Measurements from ENCODE around the gene GGT6. TPM values are rescaled to one million over a fixed set of nuclear protein-coding genes. Genes with fewer than 3 reads are reported as not detected.

Gene GGT6
- total RNA-seq, 3 donors from 2014 or later, result 98.0 to 219 (median 189) TPM

GRCh38 chr17:4530799-4531730 is 29.3 kb downstream of the GGT6 start:
- H3K4me3 ChIP-seq, result no peak overlapping the region
- H3K9me3 ChIP-seq, result no peaks in the 10 kb centered on the region
- intact Hi-C loops (cut with DNase I, micrococcal nuclease), result no loop called here
- DNase-seq (no peak), ATAC-seq (no peak)
- no peaks in the 10 kb centered on the region for H3K36me3 ChIP-seq (ENCODE audit: low read depth)
- TF ChIP-seq CTCF (IDR thresholded peaks at IDR 0.05), result no peak
- H3K4me1 ChIP-seq (ENCODE audit: low read depth), result peaks cover 14% of the 10 kb centered on the region

GRCh38 chr17:4529533-4530152 is 30.7 kb downstream of the GGT6 start:
- no peaks in the 10 kb centered on the region for H3K36me3 ChIP-seq (ENCODE audit: low read depth)

GRCh38 chr17:4527566-4528125 is 32.7 kb downstream of the GGT6 start:
- H3K4me3 ChIP-seq, result no peak overlapping the region
- TF ChIP-seq CTCF (IDR thresholded peaks at IDR 0.05), result no peak
- H3K36me3 ChIP-seq (ENCODE audit: low read depth), result no peaks in the 10 kb centered on the region
- DNase-seq (no peak), ATAC-seq (no peak)
- no peaks in the 10 kb centered on the region for H3K4me1 ChIP-seq (ENCODE audit: low read depth)
- no peaks in the 10 kb centered on the region for H3K9me3 ChIP-seq
- intact Hi-C loops (cut with DNase I, micrococcal nuclease), result no loop called here

More at GRCh38 chr17:4529533-4530152, 30.7 kb downstream of the GGT6 start:
- DNase-seq (no peak), ATAC-seq (no peak)
- no peaks in the 10 kb centered on the region for H3K9me3 ChIP-seq
- no peak overlapping the region for H3K4me3 ChIP-seq
- peaks cover 9% of the 10 kb centered on the region for H3K4me1 ChIP-seq (ENCODE audit: low read depth)
- no peak for TF ChIP-seq CTCF (IDR thresholded peaks at IDR 0.05)
- intact Hi-C loops (cut with DNase I, micrococcal nuclease), result no loop called here

- H3K36me3 ChIP-seq (ENCODE audit: low read depth), result no peaks in the 10 kb centered on the region
- intact Hi-C loops (cut with DNase I, micrococcal nuclease), result no loop called here
- DNase-seq (no peak), ATAC-seq (no peak)
- TF ChIP-seq CTCF (IDR thresholded peaks at IDR 0.05), result no peak
- H3K9me3 ChIP-seq, result no peaks in the 10 kb centered on the region
- no peak overlapping the region for H3K4me3 ChIP-seq
- H3K4me1 ChIP-seq (ENCODE audit: low read depth), result no peaks in the 10 kb centered on the region
These were observed 33.2 kb downstream of the GGT6 start for GRCh38 chr17:4527134-4527533.

GRCh38 chr17:4525691-4526397 is 34.5 kb downstream of the GGT6 start:
- H3K36me3 ChIP-seq (ENCODE audit: low read depth), result no peaks in the 10 kb centered on the region
- intact Hi-C loops (cut with DNase I, micrococcal nuclease), result no loop called here
- no peaks in the 10 kb centered on the region for H3K4me1 ChIP-seq (ENCODE audit: low read depth)
- TF ChIP-seq CTCF (IDR thresholded peaks at IDR 0.05), result no peak
- H3K4me3 ChIP-seq, result no peak overlapping the region
- DNase-seq (no peak), ATAC-seq (no peak)
- no peaks in the 10 kb centered on the region for H3K9me3 ChIP-seq
